Right atrium auricular region (tissue), 2 donors: ENCODE data around the gene STK32B. TPM values are rescaled to one million over a fixed set of nuclear protein-coding genes. Genes with fewer than 3 reads are reported as not detected.

Experiments
- DNase-seq: peaks from one replicate; pipeline ENCODE4 v3.0.0-alpha.2; 2019; ENCODE audit warnings: low spot score
- H3K27ac ChIP-seq, 2 donors: fragments of 200-600 bp; sonication (generic); 1 replicate in 1 of 2; 2 replicates in 1 of 2; pipeline ENCODE4 v1.5.1; 2016 to 2019
- H3K27me3 ChIP-seq, 2 donors: fragments of 200-600 bp; sonication (generic); one replicate each; pipeline versions ENCODE4 v1.5.1 to v1.6.0; 2017 to 2019
- H3K36me3 ChIP-seq: fragments of 200-600 bp; sonication (generic); one replicate; pipeline ENCODE4 v1.5.1; 2016
- H3K4me1 ChIP-seq, 2 donors: fragments of 200-600 bp; sonication (generic); one replicate each; pipeline versions ENCODE4 v1.5.1 to v1.6.0; 2017 to 2019
- H3K4me3 ChIP-seq, 2 donors: fragments of 200-600 bp; sonication (generic); 1 replicate in 1 of 2; 2 replicates in 1 of 2; pipeline ENCODE4 v1.5.1; 2017 to 2019; ENCODE audit warnings: mild to moderate bottlenecking in 1 of 2, moderate library complexity in 1 of 2
- H3K9me3 ChIP-seq, 2 donors: fragments of 200-600 bp; sonication (generic); one replicate each; pipeline ENCODE4 v1.5.1; 2019
- total RNA-seq, 2 donors: library from RNA; depleted of rRNA; stranded (reverse); fragments of >200 nt; gene quantifications; one replicate each; pipeline ENCODE4 v1.1.0, GENCODE V29; 2016
- TF ChIP-seq, protein P1 (sequence below), 2 donors: fragments of 200-600 bp; sonication (generic); IDR thresholded peaks; one replicate each; pipeline ENCODE4 v1.5.1; 2019; ENCODE audit warnings: antibody characterized with exemption in 2 of 2

STK32B gene
- total RNA-seq, 2 donors from 2014 or later, result 0.31 to 0.59 TPM

DNA sequence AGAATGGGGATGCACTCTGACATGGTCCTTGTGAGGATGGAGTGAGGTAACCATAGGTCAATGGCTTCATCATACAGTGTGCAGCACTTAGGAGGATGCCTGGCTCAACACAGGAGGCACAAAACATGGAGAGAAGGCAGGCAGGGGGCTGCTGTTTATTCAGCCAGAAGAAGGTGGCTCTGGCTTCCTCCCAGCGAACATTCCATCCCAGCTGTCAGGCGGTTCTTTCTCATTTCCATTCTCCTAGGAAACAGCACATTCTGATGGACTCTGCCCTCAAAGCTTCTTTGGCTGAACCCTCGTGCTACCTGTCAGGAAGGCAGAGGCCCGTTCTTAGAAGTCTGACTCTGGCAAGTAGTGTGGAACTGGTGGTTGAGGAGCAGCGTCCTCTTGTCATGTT lies 18.6 kb downstream of the STK32B start:
- Histone ChIP-seq H3K36me3 (no peaks in the 10 kb centered on the region), H3K4me1 (no peaks in the 10 kb centered on the region), H3K27ac (no peak overlapping the region), H3K27me3 (no peaks in the 10 kb centered on the region), H3K4me3 (no peak overlapping the region), H3K9me3 (peaks cover 0 to 16% of the 10 kb centered on the region in 2 donors)
- no peak for DNase-seq
- TF ChIP-seq, protein P1, sequence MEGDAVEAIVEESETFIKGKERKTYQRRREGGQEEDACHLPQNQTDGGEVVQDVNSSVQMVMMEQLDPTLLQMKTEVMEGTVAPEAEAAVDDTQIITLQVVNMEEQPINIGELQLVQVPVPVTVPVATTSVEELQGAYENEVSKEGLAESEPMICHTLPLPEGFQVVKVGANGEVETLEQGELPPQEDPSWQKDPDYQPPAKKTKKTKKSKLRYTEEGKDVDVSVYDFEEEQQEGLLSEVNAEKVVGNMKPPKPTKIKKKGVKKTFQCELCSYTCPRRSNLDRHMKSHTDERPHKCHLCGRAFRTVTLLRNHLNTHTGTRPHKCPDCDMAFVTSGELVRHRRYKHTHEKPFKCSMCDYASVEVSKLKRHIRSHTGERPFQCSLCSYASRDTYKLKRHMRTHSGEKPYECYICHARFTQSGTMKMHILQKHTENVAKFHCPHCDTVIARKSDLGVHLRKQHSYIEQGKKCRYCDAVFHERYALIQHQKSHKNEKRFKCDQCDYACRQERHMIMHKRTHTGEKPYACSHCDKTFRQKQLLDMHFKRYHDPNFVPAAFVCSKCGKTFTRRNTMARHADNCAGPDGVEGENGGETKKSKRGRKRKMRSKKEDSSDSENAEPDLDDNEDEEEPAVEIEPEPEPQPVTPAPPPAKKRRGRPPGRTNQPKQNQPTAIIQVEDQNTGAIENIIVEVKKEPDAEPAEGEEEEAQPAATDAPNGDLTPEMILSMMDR (IDR thresholded peaks at IDR 0.05), result no peak

DNA sequence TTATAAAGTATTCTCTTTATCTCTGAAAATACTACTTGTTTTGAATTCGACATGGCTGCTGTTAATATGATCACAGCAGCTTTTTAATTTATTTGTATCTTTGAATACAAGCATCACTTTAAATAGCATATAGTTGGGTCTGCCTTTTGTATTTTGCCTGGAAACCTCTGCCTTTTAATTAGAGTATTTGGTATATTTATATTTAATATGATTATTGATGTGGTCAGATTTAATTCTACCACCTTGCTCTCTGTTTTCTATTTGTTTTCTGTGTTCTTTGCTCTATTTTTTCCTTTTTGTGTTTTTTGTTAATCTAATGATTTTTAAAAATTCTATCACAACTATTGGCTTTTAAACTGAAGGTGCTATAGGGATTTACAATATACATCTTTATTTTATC lies 21.7 kb downstream of the STK32B start:
- TF ChIP-seq, protein P1 (IDR thresholded peaks at IDR 0.05), result no peak
- no peak for DNase-seq
- no peaks in the 10 kb centered on the region for H3K27me3 ChIP-seq
- H3K36me3 ChIP-seq, result no peaks in the 10 kb centered on the region
- H3K4me1 ChIP-seq, result no peaks in the 10 kb centered on the region
- peaks cover 0 to 16% of the 10 kb centered on the region in 2 donors for H3K9me3 ChIP-seq
- no peak overlapping the region for H3K27ac ChIP-seq
- H3K4me3 ChIP-seq, result no peak overlapping the region

DNA sequence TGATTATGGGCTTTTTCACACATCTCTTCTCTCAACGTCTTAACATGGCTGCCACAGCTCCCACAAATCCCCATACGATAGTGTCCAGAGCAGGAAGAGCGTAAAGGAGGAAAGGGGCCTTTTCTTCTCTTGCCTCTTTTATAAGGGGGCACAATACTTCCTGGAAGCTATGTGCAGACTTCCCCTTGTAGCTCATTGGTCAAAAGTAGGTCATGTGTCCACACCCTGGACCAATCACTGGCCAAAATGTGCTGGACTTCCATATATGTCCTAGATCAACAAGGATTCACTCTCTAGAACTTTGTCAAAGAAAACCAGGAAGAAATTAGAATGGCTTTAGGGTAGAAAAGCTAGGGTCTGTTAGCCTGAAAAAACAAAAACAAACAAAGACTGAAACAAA lies 26.7 kb downstream of the STK32B start:
- Histone ChIP-seq H3K36me3 (no peaks in the 10 kb centered on the region), H3K4me1 (no peaks in the 10 kb centered on the region), H3K27me3 (no peaks in the 10 kb centered on the region), H3K27ac (no peak overlapping the region), H3K9me3 (peaks cover 14 to 32% of the 10 kb centered on the region in 2 donors), H3K4me3 (no peak overlapping the region)
- TF ChIP-seq, protein P1 (IDR thresholded peaks at IDR 0.05), result no peak
- no peak for DNase-seq

DNA sequence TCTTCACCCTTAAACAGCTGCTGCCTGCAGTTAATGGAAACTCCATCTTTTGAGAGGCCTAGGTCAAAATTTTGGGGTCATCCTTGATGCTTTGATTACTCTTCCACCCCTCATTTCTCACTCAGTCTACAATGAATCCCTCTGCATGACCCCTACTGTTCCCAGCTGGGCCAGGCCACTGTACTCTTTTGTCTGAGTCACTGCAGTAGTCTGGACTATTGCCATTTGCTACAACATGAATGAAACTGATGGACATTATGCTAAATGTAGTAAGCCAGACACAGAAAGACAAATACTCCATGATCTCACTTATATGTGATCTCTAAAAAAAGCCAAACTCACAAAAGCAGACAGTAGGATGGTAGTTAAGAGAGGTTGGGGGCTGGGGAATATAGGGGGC lies 28.3 kb downstream of the STK32B start:
- Histone ChIP-seq H3K4me1 (no peaks in the 10 kb centered on the region), H3K27ac (no peak overlapping the region), H3K36me3 (no peaks in the 10 kb centered on the region), H3K9me3 (peaks cover 14 to 24% of the 10 kb centered on the region in 2 donors), H3K4me3 (no peak overlapping the region), H3K27me3 (no peaks in the 10 kb centered on the region)
- TF ChIP-seq, protein P1 (IDR thresholded peaks at IDR 0.05), result no peak
- DNase-seq, result no peak

DNA sequence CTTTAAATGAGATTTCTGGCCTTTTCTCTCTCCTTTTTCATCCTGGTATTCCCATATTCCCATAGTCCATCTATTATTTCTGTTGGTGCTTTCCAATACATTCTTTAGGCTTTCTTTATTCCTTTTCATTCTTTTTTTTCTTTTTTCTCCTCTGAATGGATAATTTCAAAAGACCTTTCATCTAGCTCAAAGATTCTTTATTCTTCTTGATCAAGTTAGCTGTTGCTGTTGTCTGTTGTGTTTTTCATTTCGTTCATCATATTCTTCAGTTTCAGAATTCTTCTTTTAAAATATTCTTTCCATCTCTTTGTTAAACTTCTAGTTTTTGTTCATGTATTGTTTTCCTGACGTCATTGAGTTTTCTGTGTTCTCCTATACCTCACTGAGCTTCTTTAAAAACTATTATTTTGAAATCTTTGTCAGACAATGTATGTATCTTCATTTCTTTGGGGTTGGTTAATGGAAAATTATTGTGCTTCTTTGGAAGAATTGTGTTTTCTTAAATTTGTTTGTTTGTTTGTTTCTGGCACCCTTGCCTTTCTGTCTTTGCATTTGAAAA lies 30.2 kb downstream of the STK32B start:
- Histone ChIP-seq H3K4me3 (no peak overlapping the region), H3K27ac (no peak overlapping the region), H3K36me3 (no peaks in the 10 kb centered on the region), H3K27me3 (no peaks in the 10 kb centered on the region), H3K9me3 (peaks cover 14 to 35% of the 10 kb centered on the region in 2 donors), H3K4me1 (no peaks in the 10 kb centered on the region)
- TF ChIP-seq, protein P1 (IDR thresholded peaks at IDR 0.05), result no peak
- no peak for DNase-seq

DNA sequence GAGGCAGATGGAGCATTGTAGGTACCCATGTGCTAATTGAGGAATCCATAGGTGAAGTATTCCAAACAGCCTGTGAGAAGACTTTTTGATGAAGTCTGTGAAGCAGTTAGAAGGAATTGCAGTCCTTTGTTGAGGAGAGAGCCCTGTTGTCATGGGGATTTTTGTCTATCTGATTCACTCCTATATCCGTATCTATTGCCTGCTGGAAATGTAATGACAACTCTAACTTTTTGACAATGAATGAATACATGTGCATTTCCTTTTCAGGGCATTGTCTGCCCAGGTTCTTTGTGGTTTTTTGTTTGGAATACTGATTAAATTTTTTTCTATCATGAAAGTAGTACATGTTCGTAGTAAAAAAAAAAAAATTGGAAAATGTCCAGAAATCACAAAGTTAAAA lies 31.1 kb downstream of the STK32B start:
- peaks cover 18 to 42% of the 10 kb centered on the region in 2 donors for H3K9me3 ChIP-seq
- TF ChIP-seq, protein P1 (IDR thresholded peaks at IDR 0.05), result no peak
- H3K4me3 ChIP-seq, result no peak overlapping the region
- no peak overlapping the region for H3K27ac ChIP-seq
- no peak for DNase-seq
- no peaks in the 10 kb centered on the region for H3K36me3 ChIP-seq
- no peaks in the 10 kb centered on the region for H3K4me1 ChIP-seq
- H3K27me3 ChIP-seq, result no peaks in the 10 kb centered on the region
